ENCODE data around the gene AKNAD1. TPM values are rescaled to one million over a fixed set of nuclear protein-coding genes. Genes with fewer than 3 reads are reported as not detected.

AKNAD1 gene
- total RNA-seq, 6 experiments from 2014 or later: not detected

- Histone ChIP-seq H3K36me3 (no peaks in the 10 kb centered on the region), H3K27ac (no peak overlapping the region), H3K9me3 (no peaks in the 10 kb centered on the region), H3K4me3 (no peak overlapping the region), H3K4me1 (no peaks in the 10 kb centered on the region), H3K27me3 (no peaks in the 10 kb centered on the region)
- WGBS (ENCODE audit: insufficient coverage, low coverage, low lambda C conversion rate, missing lambda C conversion rate): 65% methylated on average over 4 of the region's 4 CpGs
- ATAC-seq (no peak), DNase-seq (no peak)
- intact Hi-C loops (cut with DNase I): no loop called here
- TF ChIP-seq POLR2A (IDR thresholded peaks at IDR 0.05): no peak
- no peak for TF ChIP-seq CTCF (IDR thresholded peaks at IDR 0.05)
Measured at GRCh38 chr1:108845446-108845845, 11.4 kb downstream of the AKNAD1 start.

GRCh38 chr1:108843390-108844137 lies 13.3 kb downstream of the AKNAD1 start:
- ATAC-seq (no peak), DNase-seq (no peak)
- no peak overlapping the region for H3K4me3 ChIP-seq
- no peak overlapping the region for H3K27ac ChIP-seq
- H3K27me3 ChIP-seq: no peaks in the 10 kb centered on the region
- no peak for TF ChIP-seq CTCF (IDR thresholded peaks at IDR 0.05)
- no peak for TF ChIP-seq POLR2A (IDR thresholded peaks at IDR 0.05)
- no peaks in the 10 kb centered on the region for H3K36me3 ChIP-seq
- intact Hi-C loops (cut with DNase I): no loop called here
- WGBS (ENCODE audit: insufficient coverage, low coverage, low lambda C conversion rate, missing lambda C conversion rate): 62% methylated on average over 3 of the region's 3 CpGs
- H3K9me3 ChIP-seq: no peaks in the 10 kb centered on the region
- no peaks in the 10 kb centered on the region for H3K4me1 ChIP-seq

GRCh38 chr1:108842525-108843181 lies 14.2 kb downstream of the AKNAD1 start:
- DNase-seq (no peak), ATAC-seq (no peak)
- no peak overlapping the region for H3K27ac ChIP-seq
- WGBS (ENCODE audit: insufficient coverage, low coverage, low lambda C conversion rate, missing lambda C conversion rate): 57% methylated on average over 1 of the region's 3 CpGs
- H3K9me3 ChIP-seq: no peaks in the 10 kb centered on the region
- no peaks in the 10 kb centered on the region for H3K4me1 ChIP-seq
- TF ChIP-seq CTCF (IDR thresholded peaks at IDR 0.05) (no peak), POLR2A (IDR thresholded peaks at IDR 0.05) (no peak)
- H3K27me3 ChIP-seq: no peaks in the 10 kb centered on the region
- intact Hi-C loops (cut with DNase I): no loop called here
- H3K36me3 ChIP-seq: no peaks in the 10 kb centered on the region
- H3K4me3 ChIP-seq: no peak overlapping the region

- Histone ChIP-seq H3K4me1 (no peaks in the 10 kb centered on the region), H3K27ac (no peak overlapping the region), H3K4me3 (no peak overlapping the region), H3K36me3 (no peaks in the 10 kb centered on the region), H3K27me3 (no peaks in the 10 kb centered on the region), H3K9me3 (no peaks in the 10 kb centered on the region)
- ATAC-seq (no peak), DNase-seq (no peak)
- intact Hi-C loops (cut with DNase I): no loop called here
- 57% methylated on average over 1 of the region's 1 CpG for WGBS (ENCODE audit: insufficient coverage, low coverage, low lambda C conversion rate, missing lambda C conversion rate)
- TF ChIP-seq CTCF (IDR thresholded peaks at IDR 0.05) (no peak), POLR2A (IDR thresholded peaks at IDR 0.05) (no peak)
Measured at GRCh38 chr1:108841703-108842102, 15.2 kb downstream of the AKNAD1 start.

Measured in right lobe of liver (tissue), 6 donors.